Vagina (tissue), 2 donors: ENCODE measurements around the gene C1QTNF1. TPM values are rescaled to one million over a fixed set of nuclear protein-coding genes. Genes with fewer than 3 reads are reported as not detected.
A peak's percentile ranks its signal among the peaks of the same experiment; 100 is the strongest.

Source experiments
- DNase-seq, 2 donors: peaks; one replicate each; pipeline ENCODE4 v3.0.0-alpha.2; 2017; ENCODE audit errors: extremely low spot score in 2 of 2
- H3K27ac ChIP-seq: fragments of 200-600 bp; sonication (generic); one replicate; pipeline ENCODE4 v1.5.1; 2019
- H3K27me3 ChIP-seq: fragments of 200-600 bp; sonication (generic); one replicate; pipeline ENCODE4 v1.5.1; 2019
- H3K36me3 ChIP-seq, 2 donors: fragments of 200-600 bp; sonication (generic); one replicate each; pipeline ENCODE4 v1.5.1; 2017 to 2019
- H3K4me1 ChIP-seq: fragments of 200-600 bp; sonication (generic); one replicate; pipeline ENCODE4 v1.5.1; 2019
- H3K4me3 ChIP-seq, 2 donors: fragments of 200-600 bp; sonication (generic); 1 replicate in 1 of 2; 2 replicates in 1 of 2; pipeline ENCODE4 v1.5.1; 2016 to 2019
- H3K9me3 ChIP-seq: fragments of 200-600 bp; sonication (generic); one replicate; pipeline ENCODE4 v1.5.1; 2019
- POLR2A ChIP-seq, 2 donors: fragments of 450-650 bp; IDR thresholded peaks; one replicate each; pipeline ENCODE4 v1.6.1; 2017; ENCODE audit warnings: antibody characterized with exemption in 2 of 2, mild to moderate bottlenecking in 2 of 2, moderate library complexity in 2 of 2
- POLR2AphosphoS5 ChIP-seq, 2 donors: sonication (generic); formaldehyde crosslinking; IDR thresholded peaks; one replicate each; pipeline ENCODE4 v1.9.0; 2017; ENCODE audit warnings: antibody characterized with exemption in 2 of 2, mild to moderate bottlenecking in 2 of 2, low read depth in 1 of 2; ENCODE audit not compliant: insufficient read depth in 1 of 2
- intact Hi-C: fragments of 100-400 bp; cut with DNase I; formaldehyde crosslinking; loops from one replicate; pipeline ENCODE4 v1.15.1; 2023
- total RNA-seq: library from RNA; depleted of rRNA; stranded (reverse); fragments of >200 nt; gene quantifications from one replicate; pipeline ENCODE4 v1.2.3, GENCODE V29; 2016
- TF ChIP-seq, protein P1 (sequence below), 3 experiments: fragments of 450-650 bp in 2 of 3; fragments of 200-600 bp in 1 of 3; sonication (generic) in 1 of 3; IDR thresholded peaks; one replicate each; pipeline ENCODE4 v1.5.1; 2017 to 2019; ENCODE audit warnings: antibody characterized with exemption in 3 of 3, mild to moderate bottlenecking in 2 of 3, moderate library complexity in 2 of 3

C1QTNF1 gene
- total RNA-seq, 1 donor from 2014 or later = 30.7 TPM

DNA sequence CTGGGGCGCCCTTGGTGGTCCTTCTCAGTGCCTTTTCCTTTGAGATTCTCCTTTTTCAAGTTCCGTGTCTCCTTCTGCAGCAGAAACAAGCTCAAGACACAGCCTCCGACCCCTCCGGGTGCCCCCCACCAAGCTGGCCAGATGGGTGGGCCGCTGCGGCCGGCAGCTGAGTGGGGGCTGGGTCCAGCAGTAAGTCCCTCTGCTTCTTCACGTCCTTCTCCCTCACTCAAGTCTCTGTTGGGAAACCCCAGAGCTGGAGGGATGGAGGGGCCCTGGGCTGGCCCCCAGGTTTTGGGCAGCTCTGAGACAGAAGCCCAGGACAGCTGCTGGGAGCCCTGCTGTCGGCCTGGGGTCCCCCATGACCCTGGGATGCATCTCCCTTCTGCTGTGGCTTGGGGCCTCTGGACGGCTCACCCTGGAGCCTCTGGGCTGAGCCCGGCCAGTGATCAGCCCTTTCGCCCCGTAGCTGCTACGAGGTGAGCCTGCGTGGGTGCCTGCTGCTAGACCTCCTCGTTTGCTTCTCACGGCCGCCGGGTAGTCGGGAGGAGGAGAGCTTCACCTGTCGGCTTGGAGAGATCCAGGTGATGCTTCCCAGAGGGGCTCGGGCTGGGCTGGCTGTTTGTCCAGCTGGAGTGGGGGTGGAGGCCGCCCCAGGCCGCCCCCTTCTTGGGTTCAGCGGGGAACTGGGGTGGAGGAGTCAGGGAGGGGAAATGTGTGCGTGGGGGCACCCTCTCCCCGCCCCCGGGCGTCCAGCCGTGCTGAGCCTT lies 61.4 kb downstream of the C1QTNF1 start:
- peaks cover 0 to 46% of the 10 kb centered on the region in 2 donors for H3K36me3 ChIP-seq
- TF ChIP-seq POLR2AphosphoS5 (IDR thresholded peaks at IDR 0.05; ENCODE audit: insufficient read depth in 1 of 2, low read depth in 1 of 2) (no peak), POLR2A (IDR thresholded peaks at IDR 0.05) (no peak)
- TF ChIP-seq, protein P1, sequence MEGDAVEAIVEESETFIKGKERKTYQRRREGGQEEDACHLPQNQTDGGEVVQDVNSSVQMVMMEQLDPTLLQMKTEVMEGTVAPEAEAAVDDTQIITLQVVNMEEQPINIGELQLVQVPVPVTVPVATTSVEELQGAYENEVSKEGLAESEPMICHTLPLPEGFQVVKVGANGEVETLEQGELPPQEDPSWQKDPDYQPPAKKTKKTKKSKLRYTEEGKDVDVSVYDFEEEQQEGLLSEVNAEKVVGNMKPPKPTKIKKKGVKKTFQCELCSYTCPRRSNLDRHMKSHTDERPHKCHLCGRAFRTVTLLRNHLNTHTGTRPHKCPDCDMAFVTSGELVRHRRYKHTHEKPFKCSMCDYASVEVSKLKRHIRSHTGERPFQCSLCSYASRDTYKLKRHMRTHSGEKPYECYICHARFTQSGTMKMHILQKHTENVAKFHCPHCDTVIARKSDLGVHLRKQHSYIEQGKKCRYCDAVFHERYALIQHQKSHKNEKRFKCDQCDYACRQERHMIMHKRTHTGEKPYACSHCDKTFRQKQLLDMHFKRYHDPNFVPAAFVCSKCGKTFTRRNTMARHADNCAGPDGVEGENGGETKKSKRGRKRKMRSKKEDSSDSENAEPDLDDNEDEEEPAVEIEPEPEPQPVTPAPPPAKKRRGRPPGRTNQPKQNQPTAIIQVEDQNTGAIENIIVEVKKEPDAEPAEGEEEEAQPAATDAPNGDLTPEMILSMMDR (IDR thresholded peaks at IDR 0.05) = no peak
- intact Hi-C loops = no loop called here
- no peaks in the 10 kb centered on the region for H3K27me3 ChIP-seq
- DNase-seq = no peak
- no peaks in the 10 kb centered on the region for H3K9me3 ChIP-seq
- peaks cover 6% of the 10 kb centered on the region for H3K4me1 ChIP-seq
- H3K27ac ChIP-seq = no peak overlapping the region
- H3K4me3 ChIP-seq = no peak overlapping the region

DNA sequence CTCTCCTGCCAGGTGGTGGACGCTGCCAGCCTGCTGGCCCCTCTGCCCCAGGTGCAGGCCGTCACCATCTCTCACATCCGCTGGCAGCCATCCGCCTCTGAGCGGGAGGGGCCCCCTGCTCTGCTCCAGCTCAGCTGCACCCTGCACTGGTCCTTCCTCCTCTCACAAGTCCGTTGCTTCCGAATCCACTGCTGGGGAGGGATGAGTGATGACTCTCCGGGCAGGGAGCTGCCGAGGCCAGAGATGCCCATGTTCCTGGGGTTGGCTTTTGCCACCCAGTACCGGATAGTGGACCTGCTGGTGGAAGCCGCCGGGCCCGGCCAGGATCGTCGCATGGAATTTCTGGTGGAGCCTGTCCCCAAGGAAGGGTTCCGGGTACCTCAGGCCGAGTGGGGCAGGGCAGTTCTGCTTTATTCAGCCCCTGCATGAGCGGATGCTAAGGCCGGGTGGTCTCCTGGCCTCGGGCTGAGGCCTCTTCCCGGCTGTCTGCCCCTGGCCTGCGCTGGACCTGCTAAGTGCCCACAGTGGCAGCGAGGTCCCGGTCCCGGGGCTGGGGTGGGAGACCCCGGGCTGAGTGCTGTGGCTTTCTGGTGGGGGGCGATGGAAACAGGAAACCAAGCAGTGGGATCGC lies 62.1 kb downstream of the C1QTNF1 start:
- H3K36me3 ChIP-seq = peaks cover 0 to 40% of the 10 kb centered on the region in 2 donors
- H3K4me1 ChIP-seq = peaks cover 13% of the 10 kb centered on the region
- no peak overlapping the region for H3K27ac ChIP-seq
- H3K9me3 ChIP-seq = no peaks in the 10 kb centered on the region
- TF ChIP-seq, protein P1 (IDR thresholded peaks at IDR 0.05) = no peak
- no peak for TF ChIP-seq POLR2AphosphoS5 (IDR thresholded peaks at IDR 0.05; ENCODE audit: insufficient read depth in 1 of 2, low read depth in 1 of 2)
- TF ChIP-seq POLR2A (IDR thresholded peaks at IDR 0.05) = no peak
- no peak overlapping the region for H3K4me3 ChIP-seq
- no peaks in the 10 kb centered on the region for H3K27me3 ChIP-seq
- intact Hi-C loops = loop anchor here (2.0 kb wide), 1 partner anchor 307 kb away; no protein-coding TSS in a partner anchor
- DNase-seq = no peak

DNA sequence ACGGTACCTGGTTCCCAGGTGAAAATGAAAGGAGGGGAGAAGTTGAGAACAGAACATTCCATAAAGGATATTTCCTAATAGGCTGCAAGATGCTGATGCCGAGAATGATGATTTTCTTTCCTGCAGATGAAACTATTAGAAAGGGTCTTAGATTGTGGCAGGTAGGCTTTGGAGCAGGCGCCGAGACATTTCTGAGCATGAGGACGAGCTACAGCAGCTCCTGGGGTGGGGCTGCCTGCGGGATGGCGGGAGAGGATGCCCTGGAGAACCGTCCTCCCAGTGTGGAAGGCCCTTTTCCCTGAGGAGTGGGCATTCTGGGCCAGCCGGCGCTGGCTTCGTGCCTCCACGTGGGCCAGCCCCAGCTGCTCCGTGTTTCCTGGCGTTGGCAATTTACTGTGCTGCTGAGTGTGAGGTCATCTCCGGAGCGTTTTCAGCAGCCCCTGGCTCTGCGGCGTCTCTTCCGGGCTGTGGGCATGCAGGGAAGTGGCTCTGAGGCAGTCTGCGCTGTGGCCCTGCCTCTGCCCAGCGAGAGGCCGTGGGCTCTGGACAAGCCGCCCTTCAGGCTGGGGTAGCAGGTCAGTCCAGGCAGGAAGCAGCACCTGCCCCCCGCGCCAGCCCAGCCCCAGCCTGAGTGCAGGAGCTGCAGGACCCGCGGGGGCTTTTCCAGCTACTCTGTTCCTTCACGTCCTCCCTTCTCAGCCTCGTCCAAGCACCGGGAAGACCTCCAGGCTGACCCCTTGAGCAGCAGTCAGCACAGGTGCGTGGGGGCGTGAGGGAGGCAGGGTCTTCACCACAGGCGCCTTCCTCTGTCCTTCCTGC lies 62.8 kb downstream of the C1QTNF1 start:
- Histone ChIP-seq H3K4me3 (no peak overlapping the region), H3K9me3 (no peaks in the 10 kb centered on the region), H3K27me3 (no peaks in the 10 kb centered on the region), H3K36me3 (peaks cover 0 to 34% of the 10 kb centered on the region in 2 donors), H3K4me1 (peaks cover 14% of the 10 kb centered on the region), H3K27ac (no peak overlapping the region)
- TF ChIP-seq POLR2AphosphoS5 (IDR thresholded peaks at IDR 0.05; ENCODE audit: insufficient read depth in 1 of 2, low read depth in 1 of 2) (no peak), POLR2A (IDR thresholded peaks at IDR 0.05) (no peak)
- TF ChIP-seq, protein P1 (IDR thresholded peaks at IDR 0.05) = no peak
- intact Hi-C loops = loop anchor here (2.0 kb wide), 1 partner anchor 306 kb away; no protein-coding TSS in a partner anchor
- DNase-seq = no peak

DNA sequence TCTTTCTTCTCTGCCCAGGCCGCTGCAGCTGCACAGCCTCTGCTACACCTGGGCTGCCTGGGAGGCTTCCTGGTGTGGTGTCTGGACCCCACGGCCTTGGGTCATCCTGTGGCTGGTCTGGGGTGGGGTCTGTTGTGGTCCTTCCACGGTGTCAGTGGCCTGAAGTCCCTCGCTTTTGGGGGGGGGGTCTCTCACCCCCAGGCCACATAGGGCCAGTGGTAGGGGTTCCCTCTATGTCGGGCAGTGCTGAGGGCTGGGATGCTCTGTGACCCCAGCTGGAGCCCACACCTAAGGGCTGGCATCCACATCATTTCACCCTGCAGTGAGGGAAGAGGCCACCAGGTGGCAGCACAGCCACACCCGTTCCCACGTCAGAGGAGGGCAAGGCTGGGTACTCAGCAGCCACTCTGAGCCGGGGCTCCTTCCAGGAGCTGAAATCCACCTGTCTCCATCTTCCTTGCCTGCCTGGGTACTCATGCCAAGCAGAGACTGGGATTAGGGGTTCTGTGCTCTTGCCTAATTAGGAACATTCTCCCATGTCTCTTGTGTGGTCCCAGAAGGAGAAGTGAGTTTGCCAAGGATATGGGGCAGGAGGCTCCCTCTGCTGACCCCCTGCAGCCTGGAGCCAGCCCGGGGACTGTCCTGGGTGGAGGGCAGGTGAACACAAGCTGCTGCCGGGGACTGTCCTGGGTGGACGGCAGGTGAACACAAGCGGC lies 63.6 kb downstream of the C1QTNF1 start:
- Histone ChIP-seq H3K27ac (no peak overlapping the region), H3K9me3 (no peaks in the 10 kb centered on the region), H3K36me3 (peaks cover 0 to 28% of the 10 kb centered on the region in 2 donors), H3K4me1 (peaks cover 14% of the 10 kb centered on the region), H3K27me3 (no peaks in the 10 kb centered on the region), H3K4me3 (no peak overlapping the region)
- no peak for DNase-seq
- intact Hi-C loops = loop anchor here (2.0 kb wide), 1 partner anchor 305 kb away; no protein-coding TSS in a partner anchor
- TF ChIP-seq, protein P1 (IDR thresholded peaks at IDR 0.05) = peak; percentile 76 to 93 (median 84)
- TF ChIP-seq POLR2A (IDR thresholded peaks at IDR 0.05) = no peak
